A204.1 (cell line): ENCODE results near the gene CT45A3.
"Not testable (repeated sequence)": the region's sequence is repeated elsewhere in the genome, so short reads cannot be mapped to it uniquely, and the experiment has no call there.

Experiments
- FAIRE-seq: peaks from 2 replicates; lab custom pipeline; 2012; peaks lifted over from hg19 to GRCh38; lab: Jason Lieb, UNC

Gene CT45A3

DNA sequence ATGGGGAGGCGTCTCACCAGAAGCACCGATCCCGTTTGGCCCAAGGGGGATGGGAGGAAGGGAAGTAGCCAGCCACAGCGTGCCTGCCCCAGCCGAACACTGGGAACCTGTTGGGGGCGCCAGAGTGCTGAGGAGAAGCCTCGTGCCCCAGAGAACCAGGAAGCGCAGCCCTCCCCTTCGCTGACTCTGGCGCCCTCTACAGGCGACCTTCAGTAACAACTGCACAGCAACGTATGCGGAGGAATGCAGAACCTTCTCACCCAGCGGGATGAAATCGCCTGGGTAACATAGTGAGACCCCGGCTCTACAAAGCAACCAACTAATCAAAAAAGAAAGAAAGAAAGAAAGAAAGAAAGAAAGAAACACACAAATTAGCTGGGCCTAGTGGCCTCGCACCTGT is at the start of gene CT45A3:
Gene CT45A3 (minus strand): TSS at position 101 of the 400 bp plus-strand sequence. CDS start 3,747 bp downstream, outside the sequence.
- FAIRE-seq: not testable (repeated sequence)

GRCh38 chrX:135802687-135803086 is 34.7 kb upstream of the CT45A3 start, which contains the start of gene CT45A6:
Gene CT45A6 (minus strand): TSS chrX:135802787. CDS start chrX:135798993, 3,794 bp downstream.
- FAIRE-seq: not testable (repeated sequence)

DNA sequence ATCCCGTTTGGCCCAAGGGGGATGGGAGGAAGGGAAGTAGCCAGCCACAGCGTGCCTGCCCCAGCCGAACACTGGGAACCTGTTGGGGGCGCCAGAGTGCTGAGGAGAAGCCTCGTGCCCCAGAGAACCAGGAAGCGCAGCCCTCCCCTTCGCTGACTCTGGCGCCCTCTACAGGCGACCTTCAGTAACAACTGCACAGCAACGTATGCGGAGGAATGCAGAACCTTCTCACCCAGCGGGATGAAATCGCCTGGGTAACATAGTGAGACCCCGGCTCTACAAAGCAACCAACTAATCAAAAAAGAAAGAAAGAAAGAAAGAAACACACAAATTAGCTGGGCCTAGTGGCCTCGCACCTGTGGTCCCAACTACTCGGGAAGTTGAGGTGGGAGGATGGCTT is 17.4 kb upstream of the CT45A3 start, which contains the start of gene CT45A5:
Gene CT45A5 (minus strand): TSS at position 101 of the 400 bp plus-strand sequence. CDS start 3,774 bp downstream, outside the sequence.
- FAIRE-seq: not testable (repeated sequence)

GRCh38 chrX:135744739-135745138 is 23.3 kb downstream of the CT45A3 start:
- not testable (repeated sequence) for FAIRE-seq

DNA sequence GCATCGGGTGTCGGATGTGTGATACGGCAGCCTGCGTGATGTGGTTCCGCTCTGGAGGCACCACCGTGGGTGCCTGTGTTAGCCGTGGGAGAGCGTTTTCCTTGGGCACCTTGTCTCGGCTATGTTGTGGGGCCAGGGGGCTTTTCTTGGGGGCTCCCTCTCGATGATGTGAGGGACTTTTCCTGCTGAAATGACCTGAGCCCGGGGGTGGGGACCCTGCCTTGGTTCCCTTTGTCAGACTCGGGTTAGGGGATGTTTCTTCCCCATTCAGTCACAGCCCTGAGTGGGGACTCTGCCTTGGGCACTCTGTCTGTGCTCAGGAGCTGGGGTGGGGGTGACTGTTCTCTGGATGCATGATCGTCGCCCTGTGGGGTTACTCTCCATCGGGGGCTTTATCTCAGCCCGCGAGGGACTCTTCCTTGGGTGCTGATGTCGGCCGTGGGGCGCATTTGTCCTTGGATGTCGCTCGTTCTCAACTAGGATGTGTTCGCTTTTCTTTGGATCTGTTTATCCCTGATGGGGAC is 26.7 kb downstream of the CT45A3 start:
- FAIRE-seq: no peak

GRCh38 chrX:135740681-135741149 is 27.3 kb downstream of the CT45A3 start:
- FAIRE-seq: no peak

GRCh38 chrX:135737366-135738071 is 30.5 kb downstream of the CT45A3 start:
- peak; percentile 93 for FAIRE-seq

GRCh38 chrX:135734666-135735065 is 33.3 kb downstream of the CT45A3 start:
- FAIRE-seq: not testable (repeated sequence)

- FAIRE-seq: no peak
These were observed 54.2 kb downstream of the CT45A3 start for GRCh38 chrX:135713795-135714194.

GRCh38 chrX:135713183-135713689 is 54.8 kb downstream of the CT45A3 start, which contains the start of gene CT45A1:
Gene CT45A1 (plus strand): TSS chrX:135713639. CDS start chrX:135718941, 5,302 bp downstream.
- not testable (repeated sequence) for FAIRE-seq
